ENCODE results near the gene ZBTB38. TPM values are rescaled to one million over a fixed set of nuclear protein-coding genes. Genes with fewer than 3 reads are reported as not detected.

Gene ZBTB38
- total RNA-seq, 3 donors from 2014 or later, result 126 to 238 (median 138) TPM

GRCh38 chr3:141386611-141387111 is 18.4 kb downstream of the ZBTB38 start:
- no peaks in the 10 kb centered on the region for H3K4me1 ChIP-seq
- H3K27ac ChIP-seq, result peak overlapping the region; percentile 1 to 45

GRCh38 chr3:141387516-141387915 is 19.2 kb downstream of the ZBTB38 start:
- H3K27ac ChIP-seq, result peak overlapping the region in 1 of 2 donors; percentile 14
- no peaks in the 10 kb centered on the region for H3K9me3 ChIP-seq
- DNase-seq (ENCODE audit: low spot score in 2 of 2), result no peak
- no peaks in the 10 kb centered on the region for H3K27me3 ChIP-seq
- no peaks in the 10 kb centered on the region for H3K36me3 ChIP-seq
- no peaks in the 10 kb centered on the region for H3K4me1 ChIP-seq
- no peak for TF ChIP-seq CTCF (IDR thresholded peaks at IDR 0.05)
- no peak for TF ChIP-seq POLR2AphosphoS5 (IDR thresholded peaks at IDR 0.05)
- no peak for TF ChIP-seq POLR2A (IDR thresholded peaks at IDR 0.05)
- intact Hi-C loops (cut with DNase I; ENCODE audit: low total_unique reads), result no loop called here
- H3K4me3 ChIP-seq, result peak overlapping the region in 2 of 3 donors; percentile 13 to 30

More at GRCh38 chr3:141386611-141387111, 18.4 kb downstream of the ZBTB38 start:
- H3K36me3 ChIP-seq, result no peaks in the 10 kb centered on the region
- H3K27me3 ChIP-seq, result no peaks in the 10 kb centered on the region
- intact Hi-C loops (cut with DNase I; ENCODE audit: low total_unique reads), result no loop called here
- TF ChIP-seq POLR2A (IDR thresholded peaks at IDR 0.05), result no peak
- peak in 1 of 3 donors; percentile 16 for TF ChIP-seq POLR2AphosphoS5 (IDR thresholded peaks at IDR 0.05)
- no peaks in the 10 kb centered on the region for H3K9me3 ChIP-seq
- peak overlapping the region in 2 of 3 donors; percentile 30 to 54 for H3K4me3 ChIP-seq
- no peak for DNase-seq (ENCODE audit: low spot score in 2 of 2)

GRCh38 chr3:141388395-141388794 is 20.1 kb downstream of the ZBTB38 start:
- peak overlapping the region; percentile 56 to 62 for H3K27ac ChIP-seq
- H3K9me3 ChIP-seq, result no peaks in the 10 kb centered on the region
- H3K36me3 ChIP-seq, result no peaks in the 10 kb centered on the region
- no peaks in the 10 kb centered on the region for H3K27me3 ChIP-seq
- H3K4me1 ChIP-seq, result peaks cover 0 to 4% of the 10 kb centered on the region in 2 donors
- intact Hi-C loops (cut with DNase I; ENCODE audit: low total_unique reads), result no loop called here
- DNase-seq (ENCODE audit: low spot score in 2 of 2), result no peak
- H3K4me3 ChIP-seq, result peak overlapping the region in 2 of 3 donors; percentile 18 to 51
- TF ChIP-seq CTCF (IDR thresholded peaks at IDR 0.05), result no peak
- no peak for TF ChIP-seq POLR2A (IDR thresholded peaks at IDR 0.05)
- no peak for TF ChIP-seq POLR2AphosphoS5 (IDR thresholded peaks at IDR 0.05)

- Histone ChIP-seq H3K27ac (peak overlapping the region; percentile 56 to 62), H3K27me3 (no peaks in the 10 kb centered on the region), H3K4me3 (peak overlapping the region in 2 of 3 donors; percentile 18 to 51), H3K9me3 (no peaks in the 10 kb centered on the region), H3K36me3 (no peaks in the 10 kb centered on the region), H3K4me1 (peaks cover 0 to 6% of the 10 kb centered on the region in 2 donors)
- DNase-seq (ENCODE audit: low spot score in 2 of 2), result no peak
- no peak for TF ChIP-seq POLR2A (IDR thresholded peaks at IDR 0.05)
- intact Hi-C loops (cut with DNase I; ENCODE audit: low total_unique reads), result no loop called here
Measured at GRCh38 chr3:141388823-141389621, 20.7 kb downstream of the ZBTB38 start.

GRCh38 chr3:141389703-141390102 is 21.4 kb downstream of the ZBTB38 start:
- no peaks in the 10 kb centered on the region for H3K27me3 ChIP-seq
- H3K4me3 ChIP-seq, result no peak overlapping the region
- H3K4me1 ChIP-seq, result peaks cover 0 to 6% of the 10 kb centered on the region in 2 donors
- no peak for TF ChIP-seq CTCF (IDR thresholded peaks at IDR 0.05)
- no peak for TF ChIP-seq POLR2A (IDR thresholded peaks at IDR 0.05)
- TF ChIP-seq POLR2AphosphoS5 (IDR thresholded peaks at IDR 0.05), result no peak
- no peaks in the 10 kb centered on the region for H3K9me3 ChIP-seq
- no peak for DNase-seq (ENCODE audit: low spot score in 2 of 2)
- intact Hi-C loops (cut with DNase I; ENCODE audit: low total_unique reads), result no loop called here
- H3K36me3 ChIP-seq, result no peaks in the 10 kb centered on the region
- H3K27ac ChIP-seq, result no peak overlapping the region

GRCh38 chr3:141390747-141391146 is 22.4 kb downstream of the ZBTB38 start:
- intact Hi-C loops (cut with DNase I; ENCODE audit: low total_unique reads), result no loop called here
- Histone ChIP-seq H3K4me3 (no peak overlapping the region), H3K36me3 (no peaks in the 10 kb centered on the region), H3K9me3 (no peaks in the 10 kb centered on the region), H3K4me1 (peaks cover 0 to 6% of the 10 kb centered on the region in 2 donors), H3K27me3 (no peaks in the 10 kb centered on the region), H3K27ac (no peak overlapping the region)
- TF ChIP-seq CTCF (IDR thresholded peaks at IDR 0.05) (no peak), POLR2A (IDR thresholded peaks at IDR 0.05) (no peak), POLR2AphosphoS5 (IDR thresholded peaks at IDR 0.05) (no peak)
- DNase-seq (ENCODE audit: low spot score in 2 of 2), result no peak

Measured in breast epithelium (tissue), 4 donors.